Cardiac muscle cell (in vitro differentiated cells and primary cell): ENCODE measurements around the gene CARD10. TPM values are rescaled to one million over a fixed set of nuclear protein-coding genes. Genes with fewer than 3 reads are reported as not detected.
"Not testable (repeated sequence)": the region's sequence is repeated elsewhere in the genome, so short reads cannot be mapped to it uniquely, and the experiment has no call there.

ENCODE experiments used
- DNase-seq, 2 donors: peaks; one replicate each; pipeline versions ENCODE4 v3.0.0 to v3.0.0-alpha.2; 2010 to 2017; ENCODE audit warnings: low read depth in 1 of 2, low spot score in 1 of 2
- H3K27ac ChIP-seq: fragments of 200-600 bp; sonication (generic); 2 replicates; pipeline ENCODE4 v1.5.1; 2016
- H3K27me3 ChIP-seq: fragments of 200-600 bp; sonication (generic); 2 replicates; pipeline ENCODE4 v1.6.0; 2016; ENCODE audit warnings: control low read depth
- H3K36me3 ChIP-seq: fragments of 200-600 bp; sonication (generic); 2 replicates; pipeline ENCODE4 v1.5.1; 2016; ENCODE audit warnings: control low read depth
- H3K4me1 ChIP-seq: fragments of 200-600 bp; sonication (generic); 2 replicates; pipeline ENCODE4 v1.8.1; 2017; ENCODE audit warnings: low read depth, mild to moderate bottlenecking, mixed run types
- H3K4me3 ChIP-seq: fragments of 200-600 bp; sonication (generic); 2 replicates; pipeline ENCODE4 v1.5.1; 2016; ENCODE audit warnings: mild to moderate bottlenecking
- H3K9me3 ChIP-seq: fragments of 200-600 bp; sonication (generic); 2 replicates; pipeline ENCODE4 v1.5.1; 2017; ENCODE audit warnings: low read depth, mild to moderate bottlenecking, control low read depth
- CTCF ChIP-seq: IDR thresholded peaks from 2 replicates; pipeline ENCODE4 v1.5.1; 2012; ENCODE audit warnings: low read depth, mild to moderate bottlenecking, low read length
- polyA plus RNA-seq: library from polyadenylated mRNA; unstranded; fragments of >200 nt; fragmentation: Nextera tagmentation; extraction: Ambion mirVana; gene quantifications from 2 replicates; pipeline ENCODE4 v1.2.1, GENCODE V29; 2016
- total RNA-seq: library from RNA; depleted of rRNA; stranded (reverse); fragments of >200 nt; gene quantifications from 2 replicates; pipeline ENCODE4 v1.2.3, GENCODE V29; 2016

CARD10 gene
- total and polyA plus RNA-seq, 2 experiments from 2014 or later = 2.1 to 4.5 TPM

GRCh38 chr22:37552524-37553163 lies 33.4 kb upstream of the CARD10 start:
- Histone ChIP-seq H3K4me1 (peaks cover 26% of the 10 kb centered on the region), H3K9me3 (no peaks in the 10 kb centered on the region), H3K27ac (peak overlapping the region; percentile 73), H3K36me3 (no peaks in the 10 kb centered on the region), H3K27me3 (no peaks in the 10 kb centered on the region), H3K4me3 (no peak overlapping the region)
- DNase-seq = peak; percentile 70 to 80
- no peak for TF ChIP-seq CTCF

GRCh38 chr22:37551981-37552380 lies 32.8 kb upstream of the CARD10 start:
- no peaks in the 10 kb centered on the region for H3K36me3 ChIP-seq
- DNase-seq = no peak
- H3K4me3 ChIP-seq = no peak overlapping the region
- TF ChIP-seq CTCF = no peak
- H3K4me1 ChIP-seq = peaks cover 26% of the 10 kb centered on the region
- no peaks in the 10 kb centered on the region for H3K9me3 ChIP-seq
- H3K27me3 ChIP-seq = no peaks in the 10 kb centered on the region
- H3K27ac ChIP-seq = peak overlapping the region; percentile 73

GRCh38 chr22:37550921-37551320 lies 31.7 kb upstream of the CARD10 start:
- H3K27me3 ChIP-seq, H3K9me3 ChIP-seq, H3K36me3 ChIP-seq, DNase-seq, H3K27ac ChIP-seq, H3K4me3 ChIP-seq: not testable (repeated sequence)
- peaks cover 20% of the 10 kb centered on the region for H3K4me1 ChIP-seq

GRCh38 chr22:37549704-37550059 lies 30.5 kb upstream of the CARD10 start:
- no peaks in the 10 kb centered on the region for H3K9me3 ChIP-seq
- peak; percentile 54 for TF ChIP-seq CTCF
- H3K4me1 ChIP-seq = peaks cover 20% of the 10 kb centered on the region
- H3K4me3 ChIP-seq = no peak overlapping the region
- H3K27ac ChIP-seq = peak overlapping the region; percentile 34
- no peaks in the 10 kb centered on the region for H3K36me3 ChIP-seq
- DNase-seq = peak; percentile 37 to 79
- H3K27me3 ChIP-seq = no peaks in the 10 kb centered on the region

GRCh38 chr22:37547251-37547741 lies 28.1 kb upstream of the CARD10 start:
- peak in 1 of 2 donors; percentile 52 for DNase-seq
- Histone ChIP-seq H3K4me3 (no peak overlapping the region), H3K27me3 (no peaks in the 10 kb centered on the region), H3K36me3 (no peaks in the 10 kb centered on the region), H3K4me1 (peaks cover 14% of the 10 kb centered on the region), H3K9me3 (no peaks in the 10 kb centered on the region), H3K27ac (peak overlapping the region; percentile 73)
- no peak for TF ChIP-seq CTCF

GRCh38 chr22:37546437-37547250 lies 27.4 kb upstream of the CARD10 start:
- no peaks in the 10 kb centered on the region for H3K27me3 ChIP-seq
- TF ChIP-seq CTCF = peak; percentile 20
- DNase-seq = peak; percentile 60 to 97
- no peaks in the 10 kb centered on the region for H3K9me3 ChIP-seq
- peaks cover 7% of the 10 kb centered on the region for H3K4me1 ChIP-seq
- H3K4me3 ChIP-seq = no peak overlapping the region
- peak overlapping the region; percentile 73 for H3K27ac ChIP-seq
- no peaks in the 10 kb centered on the region for H3K36me3 ChIP-seq
